NCI-H446 treated with DMSO at 0.1 percent for 48 hours (cell line): ENCODE results near the gene STOML3.
"Not testable (repeated sequence)": the region's sequence is repeated elsewhere in the genome, so short reads cannot be mapped to it uniquely, and the experiment has no call there.

ENCODE experiments used
- DNase-seq: peaks from one replicate; lab custom pipeline; 2025; lab: John Stamatoyannopoulos, UW

Gene STOML3, protein sequence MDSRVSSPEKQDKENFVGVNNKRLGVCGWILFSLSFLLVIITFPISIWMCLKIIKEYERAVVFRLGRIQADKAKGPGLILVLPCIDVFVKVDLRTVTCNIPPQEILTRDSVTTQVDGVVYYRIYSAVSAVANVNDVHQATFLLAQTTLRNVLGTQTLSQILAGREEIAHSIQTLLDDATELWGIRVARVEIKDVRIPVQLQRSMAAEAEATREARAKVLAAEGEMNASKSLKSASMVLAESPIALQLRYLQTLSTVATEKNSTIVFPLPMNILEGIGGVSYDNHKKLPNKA

DNA sequence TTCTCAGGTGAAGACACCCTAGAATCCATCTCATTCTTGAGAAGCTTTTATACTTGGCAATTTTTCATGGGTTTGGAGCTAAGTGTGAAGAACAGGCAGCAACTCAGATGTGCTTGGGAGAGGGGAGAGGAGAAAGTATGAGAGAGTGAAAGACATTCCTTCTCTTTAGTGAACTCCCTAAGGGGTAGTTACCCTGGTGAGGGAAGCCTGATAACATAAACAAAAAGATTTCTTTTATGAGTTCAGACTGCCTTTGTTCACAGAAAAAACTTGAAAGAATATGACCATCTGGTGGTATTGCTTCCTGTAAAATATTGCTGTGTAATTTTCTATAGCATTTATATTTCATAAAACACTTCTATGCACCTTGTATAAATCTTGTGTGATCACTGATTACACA lies at the start of gene STOML3:
Gene STOML3, minus strand, starts transcription at position 139 of the 400 bp plus-strand sequence. Its CDS starts 110 bp downstream, at position 29.
- DNase-seq: no peak

DNA sequence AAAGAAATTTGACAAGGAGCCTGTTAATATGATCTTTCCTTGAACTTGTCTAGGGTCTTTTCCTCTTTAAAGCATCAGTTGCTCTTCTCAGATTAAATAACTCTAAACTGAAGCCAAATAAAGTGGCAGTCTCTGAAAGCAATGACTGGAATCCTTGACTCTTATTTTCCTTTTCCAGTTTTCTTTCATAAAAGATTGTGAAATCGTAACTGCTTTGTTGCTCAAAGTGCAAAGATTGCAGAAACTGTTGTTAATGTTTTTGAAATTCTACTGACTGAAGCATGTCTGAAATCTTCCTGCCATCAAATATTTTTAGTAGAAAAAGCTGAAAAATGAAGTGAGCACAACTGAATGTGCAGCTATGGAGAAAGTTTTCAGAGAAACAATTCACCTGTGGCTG lies 49.6 kb upstream of the STOML3 start:
- DNase-seq: no peak

DNA sequence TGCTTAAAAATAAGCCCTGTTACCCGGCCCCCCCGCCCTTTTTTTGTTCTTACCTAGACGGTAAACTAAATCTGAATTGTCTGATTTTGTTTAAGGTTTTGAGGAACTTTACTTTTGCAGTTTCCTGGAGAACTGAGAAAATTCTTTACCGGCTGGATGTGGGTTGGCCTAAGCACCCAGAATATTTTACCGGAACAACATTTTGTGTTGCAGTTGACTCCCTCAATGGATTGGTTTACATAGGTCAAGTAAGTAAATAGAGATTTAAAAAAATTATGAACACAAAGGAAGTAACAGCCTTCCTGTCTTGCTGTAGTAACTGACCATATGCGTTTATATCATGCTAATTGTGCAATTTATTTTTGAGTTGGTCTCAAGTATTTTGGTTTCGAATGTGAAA lies 48.4 kb upstream of the STOML3 start:
- no peak for DNase-seq

DNA sequence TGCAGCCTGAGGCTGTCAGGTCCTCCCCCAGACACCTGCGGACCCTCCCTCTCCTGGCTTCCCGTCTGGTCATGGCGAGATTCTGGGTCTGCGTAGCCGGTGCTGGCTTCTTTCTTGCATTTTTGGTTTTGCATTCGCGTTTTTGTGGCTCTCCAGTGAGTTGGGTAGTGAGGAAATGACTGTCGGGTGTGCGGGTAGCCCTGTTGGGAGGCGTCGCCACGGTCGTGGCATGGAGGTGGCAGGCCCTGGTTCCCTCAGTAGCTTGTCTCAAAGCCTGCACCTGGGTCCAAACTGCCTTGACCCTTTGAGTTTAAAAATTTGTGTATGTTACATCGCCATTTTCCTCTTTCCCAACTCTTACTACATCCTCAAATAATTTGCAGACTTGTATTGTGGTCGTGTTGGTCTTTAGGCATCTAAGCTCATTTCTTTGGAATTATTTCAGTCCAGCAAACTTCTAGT lies 48.0 kb upstream of the STOML3 start:
- no peak for DNase-seq

DNA sequence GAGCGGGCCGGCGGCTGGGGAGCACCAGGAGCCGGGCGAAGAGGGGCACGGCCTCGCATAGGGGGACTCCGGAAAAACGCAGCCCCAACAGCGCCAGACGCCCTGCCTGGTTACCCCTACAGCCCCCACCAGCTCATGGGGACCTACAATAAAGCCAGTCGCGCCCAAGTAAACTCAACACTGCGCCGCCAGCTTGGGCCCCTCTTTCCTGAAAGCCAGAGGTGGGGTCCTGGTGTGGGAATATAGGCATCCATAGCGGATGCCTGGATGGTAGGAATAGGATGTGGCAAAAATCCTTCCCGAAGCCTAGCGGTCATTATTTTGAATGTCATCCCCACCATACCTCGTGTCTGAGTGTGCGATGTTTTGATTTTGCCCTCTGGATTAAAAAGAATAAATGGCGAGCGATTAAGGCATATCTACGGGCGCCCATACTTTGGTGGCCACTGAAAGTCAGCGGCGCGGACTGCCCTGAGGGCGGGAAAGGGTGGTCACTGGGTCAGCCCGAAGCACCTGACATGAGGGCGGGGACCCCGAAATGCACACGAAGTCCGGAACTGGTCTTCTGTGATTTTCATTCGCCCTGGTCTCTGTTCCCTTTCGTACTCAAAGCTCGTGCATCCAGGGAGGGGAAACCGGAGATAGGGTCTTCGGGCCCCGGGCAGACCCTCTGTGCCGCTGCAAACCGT lies 47.4 kb upstream of the STOML3 start, which contains the start of the genes NHLRC3 and PROSER1:
Gene NHLRC3, plus strand, starts transcription at position 577 of the 689 bp plus-strand sequence. CDS start 184 bp downstream, outside the sequence.
Gene PROSER1, minus strand, starts transcription at position 210 of the 689 bp plus-strand sequence. CDS start 847 bp downstream, outside the sequence.
- peak; percentile 91 for DNase-seq

DNA sequence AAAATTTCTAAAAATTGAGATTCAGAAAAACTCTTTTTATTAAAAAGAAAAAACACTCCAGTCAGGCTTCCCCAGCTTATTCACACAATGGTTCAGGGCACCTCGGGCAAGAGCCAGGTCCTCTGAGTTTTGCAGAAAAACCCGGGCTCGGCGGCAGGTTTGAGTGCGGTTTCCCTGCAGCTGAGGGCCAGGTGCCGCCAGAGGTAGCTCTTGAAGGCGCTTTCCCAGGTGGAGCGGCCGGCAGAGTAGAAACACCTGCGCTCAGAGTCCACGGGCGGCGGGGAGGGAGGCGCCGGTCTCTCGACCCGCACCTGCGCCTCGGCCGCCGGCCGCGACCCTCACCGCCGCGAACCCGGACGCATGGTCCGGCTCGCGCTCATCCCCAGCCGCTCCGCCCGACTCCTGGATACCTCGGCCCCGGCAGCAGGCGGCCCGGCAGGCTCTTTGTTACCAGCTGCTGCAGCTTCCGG lies 46.8 kb upstream of the STOML3 start:
- no peak for DNase-seq

DNA sequence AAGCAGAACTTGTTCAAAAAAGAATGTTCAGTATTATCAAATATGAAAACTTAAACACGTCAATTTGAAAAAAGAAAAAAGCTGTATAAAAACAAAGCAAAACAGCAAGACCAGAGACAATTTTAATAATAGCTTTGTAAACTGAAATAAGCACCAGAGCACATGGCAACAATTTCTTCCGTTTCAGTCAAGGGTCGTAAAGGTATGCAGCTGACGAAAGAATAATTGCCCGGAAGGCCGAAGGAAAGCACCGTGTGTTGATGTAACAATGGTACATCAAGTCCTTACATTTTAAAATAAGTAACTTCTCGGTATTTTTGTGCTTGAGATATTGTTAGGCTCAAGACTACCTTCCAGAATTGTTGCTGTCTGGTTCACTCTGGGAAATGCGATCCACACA lies 45.6 kb upstream of the STOML3 start:
- no peak for DNase-seq

DNA sequence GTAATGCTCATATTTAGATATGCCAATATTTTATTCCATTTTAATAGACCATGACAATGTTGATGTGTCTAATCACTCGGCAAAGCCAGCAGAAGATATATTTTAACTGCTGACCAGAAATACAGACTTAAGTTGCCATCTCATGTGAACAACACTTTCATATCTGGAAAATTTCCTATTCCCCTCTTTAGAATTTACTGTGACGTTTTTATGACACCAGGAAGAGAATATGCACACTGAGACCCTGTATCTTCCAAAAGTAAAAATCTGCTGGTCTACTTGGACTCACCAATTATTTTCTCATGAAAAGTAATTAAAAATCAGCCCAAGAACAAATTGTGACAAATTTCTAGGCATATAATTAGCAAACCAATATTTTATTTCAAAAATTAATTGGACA lies 45.2 kb upstream of the STOML3 start:
- DNase-seq: no peak

DNA sequence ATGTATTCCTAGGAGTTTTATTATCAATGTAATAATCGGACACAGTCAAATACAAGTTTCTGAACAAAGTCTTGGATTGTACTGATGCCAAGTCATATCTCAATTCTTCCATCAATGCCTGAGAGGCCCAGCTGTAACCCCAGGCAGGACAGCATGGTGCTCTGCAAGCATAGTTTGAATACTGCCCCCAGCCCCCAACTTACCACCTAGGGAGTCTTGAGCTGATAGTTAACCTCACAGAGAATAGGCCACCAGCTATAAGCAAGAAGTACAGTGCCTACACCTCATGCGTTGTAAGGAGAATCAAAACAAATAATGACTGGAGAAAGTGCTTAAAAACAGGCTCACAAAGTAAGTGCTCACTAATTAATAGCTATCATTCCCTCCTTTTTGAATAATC lies 44.6 kb upstream of the STOML3 start:
- no peak for DNase-seq

DNA sequence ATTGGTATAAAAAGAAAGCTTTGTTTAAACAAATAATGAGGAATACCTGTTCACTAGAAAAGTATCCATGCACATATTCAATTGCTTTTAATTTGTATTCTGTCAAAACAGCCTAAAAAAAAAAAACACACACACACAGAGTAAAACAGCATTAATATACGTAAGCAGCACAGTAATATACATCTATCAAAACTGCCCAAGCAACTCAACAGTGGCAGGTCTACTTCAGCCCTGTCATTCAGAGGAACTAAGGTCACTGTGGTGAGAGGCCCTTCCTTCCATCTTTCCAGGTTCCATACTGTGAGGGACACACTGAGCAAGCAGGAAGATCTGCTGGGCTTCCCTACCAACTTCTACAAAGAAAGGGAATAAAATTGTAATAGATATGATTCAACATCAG lies 43.5 kb upstream of the STOML3 start:
- no peak for DNase-seq

DNA sequence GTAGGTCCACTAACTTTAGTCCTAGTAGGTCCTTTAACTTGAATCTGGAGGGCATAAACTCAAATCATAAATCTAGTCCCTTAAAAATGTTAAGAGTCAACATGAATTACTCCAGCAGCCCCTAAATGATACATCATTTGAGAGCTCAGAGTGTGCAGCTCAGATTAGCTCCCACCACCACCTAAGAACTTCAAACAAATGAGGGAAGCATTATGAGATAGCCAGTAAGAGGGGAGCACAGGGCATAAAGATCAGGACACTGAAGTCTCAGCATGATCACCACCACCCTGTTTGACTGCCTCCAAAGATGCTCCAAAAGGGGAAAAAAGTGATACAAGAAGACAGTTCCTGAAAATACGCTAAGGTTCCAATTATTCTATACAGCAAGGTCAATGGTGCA lies 41.5 kb upstream of the STOML3 start:
- no peak for DNase-seq

DNA sequence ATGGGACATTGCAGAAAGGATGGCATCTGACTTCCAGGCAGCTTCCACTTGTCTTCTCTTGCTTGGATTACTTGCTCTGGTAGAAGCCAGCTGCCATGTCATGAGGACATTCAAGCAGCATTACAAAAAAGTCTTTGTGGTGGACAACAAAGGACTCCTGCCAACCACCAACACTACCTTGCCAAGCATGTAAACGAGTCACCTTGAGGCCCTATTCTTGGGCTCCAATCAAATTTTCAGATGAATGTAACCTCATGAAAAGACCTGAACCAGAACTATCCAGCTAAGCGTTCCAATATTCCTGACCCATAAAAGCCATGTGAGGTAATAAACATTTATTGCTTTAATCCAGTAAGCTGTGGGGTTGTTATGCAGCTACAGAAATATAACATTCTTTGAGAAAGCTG lies 34.8 kb upstream of the STOML3 start:
- DNase-seq: no peak

DNA sequence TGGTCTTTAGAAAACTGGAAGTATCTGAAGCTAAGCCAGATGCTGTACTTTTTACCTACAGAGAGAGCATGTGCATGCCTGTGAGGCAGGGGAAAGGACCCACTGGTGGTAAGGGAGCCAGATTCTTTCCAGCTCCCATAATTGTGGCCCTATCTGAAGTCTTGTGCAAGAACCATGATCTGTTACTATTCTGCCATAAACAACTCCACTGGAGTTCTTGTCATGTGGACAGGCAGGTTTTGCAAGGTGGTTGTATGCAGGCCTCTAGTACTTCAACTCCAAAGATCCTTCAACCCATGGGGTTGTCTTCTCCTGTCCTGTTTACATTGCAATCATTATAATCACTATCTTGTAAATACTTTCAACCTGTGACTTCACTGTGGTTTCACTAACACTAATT lies 33.1 kb upstream of the STOML3 start:
- DNase-seq: no peak

DNA sequence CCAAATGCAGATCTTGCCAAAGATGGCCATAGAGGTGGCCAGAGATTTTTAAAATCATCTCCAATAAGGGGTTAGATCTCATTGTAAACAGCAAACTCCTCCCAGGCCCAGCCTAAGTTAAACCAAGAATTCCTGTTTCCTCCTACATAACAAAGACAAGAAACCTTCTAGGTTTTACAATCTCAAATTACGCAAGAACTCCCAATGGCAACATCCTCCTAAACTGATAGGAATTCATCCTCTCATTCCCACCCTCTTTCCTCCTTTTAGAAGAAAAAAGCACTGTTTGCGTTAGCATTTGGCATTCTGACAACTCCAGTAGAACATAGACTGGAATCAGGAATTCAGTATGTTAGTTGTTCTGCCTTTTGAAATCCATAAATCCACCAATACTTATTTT lies 32.7 kb upstream of the STOML3 start:
- no peak for DNase-seq

DNA sequence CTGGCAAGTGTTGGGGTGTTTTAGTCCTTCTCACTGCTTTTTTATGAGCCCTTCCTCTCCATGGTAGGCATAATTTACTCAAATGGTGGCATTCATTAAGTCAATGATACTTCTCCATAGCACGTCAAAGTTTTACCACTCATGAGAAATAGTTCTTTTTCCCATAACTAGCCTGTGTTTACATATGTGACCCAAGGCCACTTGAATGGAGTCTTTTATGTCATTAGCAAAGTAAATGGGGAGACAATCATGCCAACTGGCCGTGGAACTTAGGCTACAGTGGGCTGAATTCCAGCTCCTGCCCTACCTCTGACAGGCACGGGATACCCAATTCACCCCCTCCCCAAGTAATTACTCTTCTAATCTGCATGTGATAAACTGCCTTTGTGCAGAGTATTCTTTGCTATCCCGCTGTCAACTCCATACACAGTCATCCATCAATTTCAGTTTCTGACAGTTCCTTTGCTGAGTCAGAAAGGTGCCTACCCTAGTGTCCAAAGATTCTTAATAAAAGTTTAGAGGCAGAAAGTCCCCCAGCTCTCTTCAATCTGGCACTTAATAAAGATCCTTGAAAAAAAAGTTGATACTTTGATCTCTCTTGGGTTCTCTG lies 30.3 kb upstream of the STOML3 start:
- no peak for DNase-seq

DNA sequence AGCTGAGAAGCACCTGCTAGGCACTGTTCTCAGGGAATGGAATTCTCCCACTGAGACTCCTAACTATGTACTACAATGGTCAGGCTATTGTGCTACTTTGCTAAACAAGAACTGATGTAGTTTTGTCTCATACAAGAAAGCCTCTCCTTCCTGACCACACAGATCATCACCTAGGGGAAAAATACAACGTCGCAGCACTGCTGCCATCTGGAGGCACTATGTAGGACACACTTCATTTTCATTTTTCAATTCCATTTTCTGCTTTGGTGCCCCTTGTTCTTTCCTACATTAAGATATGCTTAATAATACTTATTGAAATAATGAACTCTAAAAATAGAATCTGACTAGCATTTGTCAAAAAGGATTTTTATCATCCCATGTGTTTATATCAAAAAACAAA lies 26.2 kb upstream of the STOML3 start:
- DNase-seq: peak; percentile 15

DNA sequence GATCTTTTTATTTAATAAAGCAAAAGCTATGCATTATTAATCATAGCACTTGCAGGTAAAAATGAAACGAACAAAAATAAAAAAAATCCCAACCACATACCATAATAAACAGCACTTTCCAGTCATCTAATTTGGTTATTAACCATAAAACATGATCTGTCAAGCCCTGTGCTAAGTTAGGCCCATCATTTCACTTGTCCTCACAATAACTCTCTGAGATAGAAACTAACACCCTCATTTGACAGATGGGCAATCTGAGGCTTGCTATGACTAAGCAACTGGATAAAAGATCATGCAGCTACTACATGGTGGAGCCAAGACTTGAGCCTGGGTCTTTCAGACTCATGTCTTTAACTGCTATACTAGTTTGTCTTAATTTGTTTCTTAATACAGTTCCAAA lies 25.5 kb upstream of the STOML3 start:
- no peak for DNase-seq

DNA sequence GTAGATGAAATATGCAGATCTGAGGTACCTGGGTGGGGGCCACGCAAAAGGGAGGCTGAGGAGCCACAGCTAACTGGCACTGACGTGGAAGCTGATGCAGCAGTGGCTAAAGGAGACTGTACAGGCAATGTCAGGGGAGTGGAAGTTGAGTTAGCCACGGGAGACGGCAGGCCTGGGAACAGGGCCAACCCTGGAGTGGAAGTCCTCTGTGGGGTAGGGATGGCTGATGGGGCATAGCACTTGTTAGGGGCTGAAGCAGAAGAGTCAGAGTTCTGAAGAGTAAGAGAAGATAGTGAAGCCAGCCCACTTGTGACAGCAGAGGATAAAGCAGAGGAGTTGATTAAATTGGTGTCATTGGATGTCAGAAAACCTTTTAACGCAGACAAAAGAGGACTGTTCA lies 22.8 kb upstream of the STOML3 start:
- no peak for DNase-seq

DNA sequence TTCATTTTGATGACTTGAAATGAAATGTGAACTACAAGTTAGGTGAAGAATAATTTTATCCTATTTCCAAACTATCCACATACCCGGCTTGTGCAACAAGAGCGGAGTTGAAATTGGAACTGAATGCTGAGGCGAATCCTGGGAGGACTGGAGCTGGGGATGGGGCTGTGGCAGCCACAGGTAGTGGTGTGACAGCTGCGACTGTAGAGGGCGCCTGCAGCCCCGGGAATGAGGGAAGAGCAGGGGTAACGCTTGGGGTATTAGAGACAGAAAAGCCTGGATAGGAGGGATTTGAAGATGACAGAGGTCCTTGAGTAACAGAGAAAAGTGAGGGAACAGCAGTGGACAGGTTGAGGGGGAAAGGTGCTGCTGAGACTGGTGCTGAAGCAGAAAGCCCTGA lies 22.0 kb upstream of the STOML3 start:
- DNase-seq: no peak

DNA sequence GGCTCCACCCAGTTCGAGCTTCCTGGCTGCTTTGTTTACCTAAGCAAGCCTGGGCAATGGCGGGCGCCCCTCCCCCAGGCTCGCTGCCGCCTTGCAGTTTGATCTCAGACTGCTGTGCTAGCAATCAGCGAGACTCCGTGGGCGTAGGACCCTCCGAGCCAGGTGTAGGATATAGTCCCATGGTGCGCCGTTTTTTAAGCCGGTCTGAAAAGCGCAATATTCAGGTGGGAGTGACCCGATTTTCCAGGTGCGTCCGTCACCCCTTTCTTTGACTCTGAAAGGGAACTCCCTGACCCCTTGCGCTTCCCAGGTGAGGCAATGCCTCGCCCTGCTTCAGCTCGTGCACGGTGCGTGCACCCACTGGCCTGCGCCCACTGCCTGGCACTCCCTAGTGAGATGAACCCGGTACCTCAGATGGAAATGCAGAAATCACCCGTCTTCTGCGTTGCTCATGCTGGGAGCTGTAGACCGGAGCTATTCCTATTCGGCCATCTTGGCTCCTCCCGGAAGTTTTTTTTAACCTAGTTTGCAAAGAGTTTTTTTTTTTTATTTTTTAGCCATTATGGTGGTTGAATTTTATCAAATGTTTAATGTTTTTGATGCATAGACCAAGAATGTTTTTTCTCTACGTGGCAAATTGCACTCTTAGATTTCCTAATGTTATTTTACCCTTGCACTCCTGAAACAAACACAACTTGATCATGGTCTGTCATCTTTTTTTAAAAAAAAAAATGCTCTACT lies 15.9 kb upstream of the STOML3 start:
- not testable (repeated sequence) for DNase-seq

DNA sequence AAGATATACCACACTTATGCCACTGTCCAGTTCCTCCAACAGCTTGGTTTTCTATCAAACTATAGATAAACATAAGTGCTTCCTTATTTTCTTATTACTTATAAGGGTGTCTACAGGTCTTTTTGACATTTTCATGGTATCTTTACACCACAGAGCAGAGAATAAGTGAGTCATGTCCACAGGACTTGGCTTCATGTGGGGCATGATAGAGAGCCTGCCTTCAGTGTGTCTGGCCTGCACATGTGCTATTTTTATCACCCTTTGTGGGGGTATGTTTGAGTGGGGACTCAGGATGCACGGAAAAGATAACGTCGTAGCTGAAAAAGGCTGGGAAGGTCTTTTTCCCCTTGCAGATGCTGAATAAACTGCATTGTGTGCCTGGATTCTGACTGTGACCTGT lies 8.1 kb upstream of the STOML3 start:
- DNase-seq: no peak

DNA sequence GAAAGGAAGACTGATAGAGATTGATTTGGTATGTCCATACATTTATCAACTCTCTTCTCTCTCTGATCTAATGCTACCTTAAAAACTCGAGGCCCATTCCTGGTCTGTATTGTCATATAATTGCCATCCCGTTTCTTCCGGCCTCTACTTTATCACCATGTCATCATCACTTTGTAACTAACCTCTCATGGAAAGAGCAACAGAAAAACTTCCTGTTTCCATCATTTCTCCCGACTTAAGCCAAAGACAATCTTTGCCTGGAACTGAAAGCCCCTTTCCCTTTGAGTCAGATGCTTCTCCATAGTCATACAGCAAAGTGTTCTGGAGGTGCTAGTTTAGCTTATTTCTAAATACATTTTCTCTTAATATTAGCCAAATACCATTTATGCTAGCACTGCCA lies 2.8 kb upstream of the STOML3 start:
- no peak for DNase-seq
